K562 (cell line): ENCODE data around the gene NPC1. TPM values are rescaled to one million over a fixed set of nuclear protein-coding genes. Genes with fewer than 3 reads are reported as not detected.

Experiments used
- ATAC-seq: fragments of 200-7000 bp; cut with Tn5 transposase; 3 replicates; pipeline ENCODE4 v1.9.1; 2020; ENCODE audit warnings: moderate library complexity
- BruUV-seq: library from RNA; stranded (reverse); fragments of 400-500 nt; replicated peaks from 2 replicates; lab custom pipeline; 2021; lab: Mats Ljungman, UMichigan
- CTCF ChIA-PET: fragments of 300-600 bp; formaldehyde crosslinking; extraction: SDS; loops from one replicate; lab custom pipeline; 2021; ENCODE audit warnings: low intra/inter-chr PET ratio; lab: Yijun Ruan, JAX
- POLR2A ChIA-PET: fragments of 300-600, 350-650 bp; sonication (Branson Sonifier 250); formaldehyde crosslinking; extraction: SDS; loops from one replicate; lab custom pipeline; 2021; ENCODE audit warnings: antibody characterized with exemption, inconsistent platforms; lab: Yijun Ruan, JAX
- DNase-seq, 4 experiments: peaks; one replicate each; pipeline versions ENCODE4 v3.0.0 to v3.0.0-alpha.2; 2011 to 2018; ENCODE audit warnings: low spot score in 3 of 4, mixed read lengths in 3 of 4; ENCODE audit errors: extremely low read depth in 1 of 4
- FAIRE-seq: peaks from 2 replicates; lab custom pipeline; 2011; peaks lifted over from hg19 to GRCh38; lab: Jason Lieb, UNC
- H2AFZ ChIP-seq: 2 replicates; pipeline ENCODE4 v1.6.0; 2011; ENCODE audit warnings: low read depth, low read length, control low read depth, inconsistent platforms
- H3K27ac ChIP-seq: fragments of 200-600 bp; 3 replicates; pipeline ENCODE4 v1.8.0; 2011; ENCODE audit warnings: low read depth, mild to moderate bottlenecking, control low read depth, inconsistent platforms, low read length, moderate library complexity, mixed read lengths; ENCODE audit errors: extremely low read depth
- H3K27me3 ChIP-seq, 2 experiments: fragments of 300-600 bp in 1 of 2; 2 replicates in 1 of 2; 3 replicates in 1 of 2; pipeline versions ENCODE4 v1.6.0 to v1.8.0; 2011; ENCODE audit warnings: inconsistent platforms in 2 of 2, low read length in 2 of 2, mild to moderate bottlenecking in 1 of 2, mixed read lengths in 1 of 2, moderate library complexity in 1 of 2; ENCODE audit not compliant: control insufficient read depth in 2 of 2, insufficient read depth in 2 of 2
- H3K36me3 ChIP-seq: fragments of 300-600 bp; 3 replicates; pipeline ENCODE4 v1.8.0; 2011; ENCODE audit warnings: mild to moderate bottlenecking, low read length, inconsistent platforms; ENCODE audit not compliant: control insufficient read depth, insufficient read depth
- H3K4me1 ChIP-seq, 2 experiments: fragments of 200-600 bp in 1 of 2; replicated peaks in 1 of 2; 2 replicates in 1 of 2; 3 replicates in 1 of 2; pipeline versions ENCODE4 v1.5.1 to v1.8.0; 2011; ENCODE audit warnings: inconsistent platforms in 2 of 2, low read length in 2 of 2, mild to moderate bottlenecking in 1 of 2, mixed read lengths in 1 of 2, moderate library complexity in 1 of 2; ENCODE audit not compliant: control insufficient read depth in 2 of 2, insufficient read depth in 2 of 2
- H3K4me2 ChIP-seq: 2 replicates; pipeline ENCODE4 v1.6.1; 2011; ENCODE audit warnings: low read length, control low read depth, inconsistent platforms, mixed read lengths; ENCODE audit not compliant: insufficient read depth
- H3K4me3 ChIP-seq: fragments of 200-600 bp; sonication (generic), shearing (Covaris generic); 2 replicates; pipeline ENCODE4 v1.5.1; 2016; ENCODE audit warnings: control low read depth, inconsistent platforms
- H3K79me2 ChIP-seq: fragments of 200-600 bp; 3 replicates; pipeline ENCODE4 v1.8.0; 2011; ENCODE audit warnings: low read length, inconsistent platforms; ENCODE audit not compliant: control insufficient read depth, insufficient read depth
- H3K9ac ChIP-seq, 2 experiments: 2 replicates each; pipeline versions ENCODE4 v1.6.0 to v1.6.1; 2011; ENCODE audit warnings: low read depth in 2 of 2, low read length in 2 of 2, control low read depth in 1 of 2, inconsistent platforms in 1 of 2, mild to moderate bottlenecking in 1 of 2, mixed read lengths in 1 of 2; ENCODE audit not compliant: insufficient read depth in 1 of 2
- H3K9me1 ChIP-seq: one replicate; pipeline ENCODE4 v1.6.0; 2011; ENCODE audit warnings: inconsistent platforms, mild to moderate bottlenecking, low read length, moderate library complexity; ENCODE audit not compliant: control insufficient read depth, insufficient read depth
- H3K9me3 ChIP-seq: replicated peaks from 2 replicates; pipeline ENCODE4 v1.5.1; 2011; ENCODE audit warnings: low read depth, low read length, inconsistent platforms; ENCODE audit not compliant: control insufficient read depth, insufficient read depth
- H4K20me1 ChIP-seq: replicated peaks from 2 replicates; pipeline ENCODE4 v1.6.1; 2011; ENCODE audit warnings: low read length, inconsistent platforms, mixed read lengths; ENCODE audit not compliant: control insufficient read depth, insufficient read depth
- CREB1 ChIP-seq, 2 experiments: sonication (generic) in 1 of 2; formaldehyde crosslinking in 1 of 2; IDR thresholded peaks; 2 replicates each; pipeline versions ENCODE4 v1.6.1 to v1.8.0; 2012 to 2022; ENCODE audit warnings: inconsistent platforms in 1 of 2, mild to moderate bottlenecking in 1 of 2, missing genetic modification reagents in 1 of 2, moderate library complexity in 1 of 2
- DACH1 ChIP-seq: fragments of 450-650 bp; IDR thresholded peaks from 2 replicates; pipeline ENCODE4 v1.6.1; 2018; ENCODE audit not compliant: partially characterized antibody
- E2F3 ChIP-seq: fragments of 250-450 bp; sonication (Bioruptor Pico); IDR thresholded peaks from 2 replicates; pipeline ENCODE4 v1.4.0; 2020; ENCODE audit warnings: mild to moderate bottlenecking
- HMBOX1 ChIP-seq: sonication (generic); IDR thresholded peaks from 2 replicates; pipeline ENCODE4 v1.6.1; 2016
- KAT8 ChIP-seq: fragments of 450-650 bp; IDR thresholded peaks from 2 replicates; pipeline ENCODE4 v1.6.1; 2016; ENCODE audit warnings: low read depth, mild to moderate bottlenecking
- NCOA4 ChIP-seq: fragments of 450-650 bp; IDR thresholded peaks from 2 replicates; pipeline ENCODE4 v1.6.1; 2018; ENCODE audit warnings: mild to moderate bottlenecking; ENCODE audit not compliant: partially characterized antibody
- NFE2 ChIP-seq: IDR thresholded peaks from 2 replicates; pipeline ENCODE4 v1.6.1; 2014; ENCODE audit warnings: antibody characterized with exemption, low read depth
- RFX1 ChIP-seq: fragments of 450-650 bp; IDR thresholded peaks from 2 replicates; pipeline ENCODE4 v1.6.1; 2016; ENCODE audit warnings: mild to moderate bottlenecking, moderate library complexity
- USF1 ChIP-seq: sonication (generic); formaldehyde crosslinking; IDR thresholded peaks from 2 replicates; pipeline ENCODE4 v1.9.0; 2022; ENCODE audit warnings: mild to moderate bottlenecking, missing genetic modification reagents
- WHSC1 ChIP-seq: IDR thresholded peaks from one replicate; pipeline ENCODE4 v1.6.1; 2012; ENCODE audit warnings: low read length, control low read depth, inconsistent platforms
- WGBS: fragments of 100-300 bp; shearing (Covaris generic); methylation state at CpG from one replicate; pipeline ENCODE4 v1.1.6; 2016; ENCODE audit warnings: low coverage, mixed read lengths; ENCODE audit not compliant: insufficient coverage; ENCODE audit errors: missing lambda C conversion rate; 5-methylcytosine and 5-hydroxymethylcytosine counted together
- in situ Hi-C: fragments of 300-500 bp; cut with MboI; formaldehyde crosslinking; loops from 4 replicates; pipeline ENCODE4 v1.15.0; 2018; ENCODE audit warnings: inconsistent platforms, mixed read lengths
- intact Hi-C: fragments of 100-400 bp; cut with micrococcal nuclease; formaldehyde crosslinking; loops from 2 replicates; pipeline ENCODE4 v1.14.2; 2022
- polyA plus RNA-seq, 8 experiments: library from polyadenylated mRNA; depleted of rRNA in 4 of 8; stranded (reverse) in 5 of 8; unstranded in 3 of 8; fragments of >200 nt; fragmentation: Nextera tagmentation in 2 of 8; fragmentation: Illumina TruSeq in 1 of 8; extraction: Ambion mirVana in 2 of 8; extraction: Trizol in 1 of 8; gene quantifications; 2 replicates each; pipeline versions ENCODE4 v1.2.1 to v1.2.3, GENCODE V29; 2011 to 2014; ENCODE audit warnings: inconsistent platforms in 1 of 8, missing spikeins in 1 of 8
- total RNA-seq, 7 experiments: library from RNA; depleted of rRNA in 6 of 7; stranded (reverse); fragments of >200 nt in 6 of 7; fragmentation: Illumina TruSeq in 2 of 7; extraction: Trizol in 2 of 7; gene quantifications; 2 replicates each; pipeline versions ENCODE4 v1.2.1 to v1.2.3, GENCODE V29; 2011 to 2021; ENCODE audit warnings: low replicate concordance in 1 of 7
- TF ChIP-seq, protein P1 (sequence below): fragments of 450-650 bp; conservative IDR thresholded peaks from 2 replicates; pipeline ENCODE4 v1.6.1; 2016; ENCODE audit warnings: missing genetic modification characterization, low read depth, mild to moderate bottlenecking, missing compliant biosample characterization, moderate library complexity
- TF ChIP-seq, protein P2 (sequence below), 2 experiments: fragments of 450-650 bp in 1 of 2; sonication (generic) in 1 of 2; formaldehyde crosslinking in 1 of 2; IDR thresholded peaks in 1 of 2; conservative IDR thresholded peaks in 1 of 2; 2 replicates each; pipeline versions ENCODE4 v1.6.1 to v1.8.1; 2016 to 2023; ENCODE audit warnings: mild to moderate bottlenecking in 2 of 2, moderate library complexity in 2 of 2, inconsistent platforms in 1 of 2, missing genetic modification reagents in 1 of 2

Gene NPC1
- total and polyA plus RNA-seq, 9 of the 15 experiments (the other 6 are each of a cell fraction or from before 2014, with no cell fraction given) = 17.1 to 45.9 (median 27.6) TPM

- TF ChIP-seq NCOA4 = no peak
- TF ChIP-seq DACH1 = no peak
- TF ChIP-seq KAT8 = no peak
- TF ChIP-seq NFE2 = no peak
- no peak for TF ChIP-seq E2F3 (CRISPR knock-in tag)
- no peak for TF ChIP-seq WHSC1
- peak; percentile 98 for TF ChIP-seq HMBOX1
- TF ChIP-seq CREB1 (IDR thresholded peaks at IDR 0.05) = no peak
- no peak for TF ChIP-seq CREB1 (CRISPR knock-in tag; IDR thresholded peaks at IDR 0.05)
- no peak for TF ChIP-seq USF1 (CRISPR knock-in tag)
- TF ChIP-seq RFX1 = no peak
- TF ChIP-seq, protein P1, sequence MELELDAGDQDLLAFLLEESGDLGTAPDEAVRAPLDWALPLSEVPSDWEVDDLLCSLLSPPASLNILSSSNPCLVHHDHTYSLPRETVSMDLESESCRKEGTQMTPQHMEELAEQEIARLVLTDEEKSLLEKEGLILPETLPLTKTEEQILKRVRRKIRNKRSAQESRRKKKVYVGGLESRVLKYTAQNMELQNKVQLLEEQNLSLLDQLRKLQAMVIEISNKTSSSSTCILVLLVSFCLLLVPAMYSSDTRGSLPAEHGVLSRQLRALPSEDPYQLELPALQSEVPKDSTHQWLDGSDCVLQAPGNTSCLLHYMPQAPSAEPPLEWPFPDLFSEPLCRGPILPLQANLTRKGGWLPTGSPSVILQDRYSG (tag) = no peak
- TF ChIP-seq, protein P2, sequence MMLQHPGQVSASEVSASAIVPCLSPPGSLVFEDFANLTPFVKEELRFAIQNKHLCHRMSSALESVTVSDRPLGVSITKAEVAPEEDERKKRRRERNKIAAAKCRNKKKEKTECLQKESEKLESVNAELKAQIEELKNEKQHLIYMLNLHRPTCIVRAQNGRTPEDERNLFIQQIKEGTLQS (IDR thresholded peaks at IDR 0.05) = peak; percentile 58
- TF ChIP-seq, protein P2 (CRISPR knock-in tag; conservative IDR thresholded peaks at IDR 0.05) = no peak
These were observed 41.0 kb upstream of the NPC1 start for GRCh38 chr18:23627321-23627720.

More at GRCh38 chr18:23627321-23627720, 41.0 kb upstream of the NPC1 start:
- Histone ChIP-seq H3K27me3 (peaks cover 0 to 10% of the 10 kb centered on the region in 2 experiments; a peak in 2 of 5 replicates), H4K20me1 (no peaks in the 10 kb centered on the region), H3K79me2 (no peaks in the 10 kb centered on the region), H3K36me3 (no peaks in the 10 kb centered on the region), H3K4me2 (no peak overlapping the region), H3K27ac (no peak overlapping the region), H3K4me1 (no peaks in the 10 kb centered on the region; a peak in 2 of 5 replicates), H3K4me3 (no peak overlapping the region), H3K9ac (no peak overlapping the region), H2AFZ (0 out of 2 replicates have a peak overlapping the region, but pooled peaks have one; percentile 11), H3K9me1 (no peaks in the 10 kb centered on the region), H3K9me3 (no peaks in the 10 kb centered on the region)
- BruUV-seq = no TSS peak
- ChIA-PET CTCF (interaction anchor here (0.7 kb wide), 1 partner anchor 177 kb away, joined by 3 read pairs; no protein-coding TSS in a partner anchor), POLR2A (no interaction called here)
- in situ Hi-C loops (no loop called here), intact Hi-C loops (loop anchor here (10.0 kb wide), 1 partner anchor 287 kb away; no protein-coding TSS in a partner anchor)
- no peak for DNase-seq
- FAIRE-seq = no peak
- peak; percentile 30; the same call in 2 of the 3 replicates for ATAC-seq
- WGBS = 6% methylated on average over 3 of the region's 3 CpGs
